ENCODE data around the gene RNF217. TPM values are rescaled to one million over a fixed set of nuclear protein-coding genes. Genes with fewer than 3 reads are reported as not detected.

RNF217 gene
- total RNA-seq, 1 donor from 2014 or later, result 8.7 TPM

GRCh38 chr6:125041740-125042459 is 79.7 kb downstream of the RNF217 start:
- H3K27me3 Mint-ChIP-seq (ENCODE audit: low read depth), result no peaks in the 10 kb centered on the region
- no peak for TF ChIP-seq CTCF (conservative IDR thresholded peaks at IDR 0.05)
- peaks cover 5% of the 10 kb centered on the region for H3K9me3 Mint-ChIP-seq
- no peak for DNase-seq (ENCODE audit: low read depth, low spot score)
- H3K27ac Mint-ChIP-seq (ENCODE audit: unreplicated experiment), result no peak overlapping the region
- peaks cover 4% of the 10 kb centered on the region for H3K4me1 Mint-ChIP-seq
- no peak overlapping the region for H3K4me3 Mint-ChIP-seq
- H3K36me3 Mint-ChIP-seq (ENCODE audit: low read depth), result peaks cover 6% of the 10 kb centered on the region

GRCh38 chr6:125044066-125044465 is 81.8 kb downstream of the RNF217 start:
- Mint-ChIP-seq H3K9me3 (peaks cover 5% of the 10 kb centered on the region), H3K36me3 (ENCODE audit: low read depth) (peaks cover 4% of the 10 kb centered on the region), H3K27ac (ENCODE audit: unreplicated experiment) (no peak overlapping the region), H3K4me1 (peaks cover 4% of the 10 kb centered on the region), H3K27me3 (ENCODE audit: low read depth) (no peaks in the 10 kb centered on the region), H3K4me3 (no peak overlapping the region)
- TF ChIP-seq CTCF (conservative IDR thresholded peaks at IDR 0.05), result no peak
- no peak for DNase-seq (ENCODE audit: low read depth, low spot score)

GRCh38 chr6:125044667-125045066 is 82.4 kb downstream of the RNF217 start:
- Mint-ChIP-seq H3K4me1 (peaks cover 4% of the 10 kb centered on the region), H3K9me3 (peaks cover 2% of the 10 kb centered on the region), H3K27ac (ENCODE audit: unreplicated experiment) (no peak overlapping the region), H3K36me3 (ENCODE audit: low read depth) (peaks cover 2% of the 10 kb centered on the region), H3K27me3 (ENCODE audit: low read depth) (no peaks in the 10 kb centered on the region), H3K4me3 (no peak overlapping the region)
- no peak for TF ChIP-seq CTCF (conservative IDR thresholded peaks at IDR 0.05)
- no peak for DNase-seq (ENCODE audit: low read depth, low spot score)

GRCh38 chr6:125046107-125046925 is 84.1 kb downstream of the RNF217 start:
- Mint-ChIP-seq H3K27me3 (ENCODE audit: low read depth) (no peaks in the 10 kb centered on the region), H3K27ac (ENCODE audit: unreplicated experiment) (no peak overlapping the region), H3K36me3 (ENCODE audit: low read depth) (no peaks in the 10 kb centered on the region), H3K4me1 (peaks cover 4% of the 10 kb centered on the region), H3K4me3 (no peak overlapping the region), H3K9me3 (no peaks in the 10 kb centered on the region)
- DNase-seq (ENCODE audit: low read depth, low spot score), result no peak
- TF ChIP-seq CTCF (conservative IDR thresholded peaks at IDR 0.05), result no peak

- Mint-ChIP-seq H3K4me3 (no peak overlapping the region), H3K27me3 (ENCODE audit: low read depth) (no peaks in the 10 kb centered on the region), H3K4me1 (peaks cover 4% of the 10 kb centered on the region), H3K9me3 (no peaks in the 10 kb centered on the region), H3K36me3 (ENCODE audit: low read depth) (no peaks in the 10 kb centered on the region), H3K27ac (ENCODE audit: unreplicated experiment) (no peak overlapping the region)
- no peak for DNase-seq (ENCODE audit: low read depth, low spot score)
- TF ChIP-seq CTCF (conservative IDR thresholded peaks at IDR 0.05), result no peak
Measured at GRCh38 chr6:125048274-125048673, 86.0 kb downstream of the RNF217 start.
